ENCODE data around the gene ZYX. TPM values are rescaled to one million over a fixed set of nuclear protein-coding genes. Genes with fewer than 3 reads are reported as not detected.

Gene ZYX
- total RNA-seq, 1 donor from 2014 or later = 320 TPM

DNA sequence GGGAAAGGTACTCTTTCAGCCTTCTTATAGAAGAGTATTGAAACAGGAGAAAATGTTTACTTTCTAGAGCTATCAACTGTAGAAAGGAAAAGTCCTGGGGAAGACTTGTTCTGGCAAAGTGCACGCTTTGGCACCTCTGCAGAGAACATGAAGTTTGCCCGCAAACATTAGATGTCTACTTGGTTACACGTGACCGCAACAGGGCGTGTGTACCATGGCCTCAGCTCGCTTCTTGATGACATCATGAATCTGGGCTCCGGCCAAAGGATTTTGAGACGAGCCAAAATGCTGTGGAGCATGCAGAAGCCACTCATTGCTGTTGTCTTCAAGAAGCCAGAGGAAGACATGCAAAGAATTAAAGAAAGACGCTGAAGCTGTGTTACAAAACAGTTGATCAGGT lies 53.5 kb downstream of the ZYX start:
- Histone ChIP-seq H3K27ac (no peak overlapping the region), H3K9me3 (no peaks in the 10 kb centered on the region), H3K36me3 (no peaks in the 10 kb centered on the region), H3K4me3 (no peak overlapping the region), H3K4me1 (no peaks in the 10 kb centered on the region), H3K27me3 (no peaks in the 10 kb centered on the region)
- TF ChIP-seq, protein P1, sequence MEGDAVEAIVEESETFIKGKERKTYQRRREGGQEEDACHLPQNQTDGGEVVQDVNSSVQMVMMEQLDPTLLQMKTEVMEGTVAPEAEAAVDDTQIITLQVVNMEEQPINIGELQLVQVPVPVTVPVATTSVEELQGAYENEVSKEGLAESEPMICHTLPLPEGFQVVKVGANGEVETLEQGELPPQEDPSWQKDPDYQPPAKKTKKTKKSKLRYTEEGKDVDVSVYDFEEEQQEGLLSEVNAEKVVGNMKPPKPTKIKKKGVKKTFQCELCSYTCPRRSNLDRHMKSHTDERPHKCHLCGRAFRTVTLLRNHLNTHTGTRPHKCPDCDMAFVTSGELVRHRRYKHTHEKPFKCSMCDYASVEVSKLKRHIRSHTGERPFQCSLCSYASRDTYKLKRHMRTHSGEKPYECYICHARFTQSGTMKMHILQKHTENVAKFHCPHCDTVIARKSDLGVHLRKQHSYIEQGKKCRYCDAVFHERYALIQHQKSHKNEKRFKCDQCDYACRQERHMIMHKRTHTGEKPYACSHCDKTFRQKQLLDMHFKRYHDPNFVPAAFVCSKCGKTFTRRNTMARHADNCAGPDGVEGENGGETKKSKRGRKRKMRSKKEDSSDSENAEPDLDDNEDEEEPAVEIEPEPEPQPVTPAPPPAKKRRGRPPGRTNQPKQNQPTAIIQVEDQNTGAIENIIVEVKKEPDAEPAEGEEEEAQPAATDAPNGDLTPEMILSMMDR (IDR thresholded peaks at IDR 0.05) = no peak
- DNase-seq (ENCODE audit: low spot score in 2 of 2) = no peak
- intact Hi-C loops (cut with DNase I) = no loop called here

DNA sequence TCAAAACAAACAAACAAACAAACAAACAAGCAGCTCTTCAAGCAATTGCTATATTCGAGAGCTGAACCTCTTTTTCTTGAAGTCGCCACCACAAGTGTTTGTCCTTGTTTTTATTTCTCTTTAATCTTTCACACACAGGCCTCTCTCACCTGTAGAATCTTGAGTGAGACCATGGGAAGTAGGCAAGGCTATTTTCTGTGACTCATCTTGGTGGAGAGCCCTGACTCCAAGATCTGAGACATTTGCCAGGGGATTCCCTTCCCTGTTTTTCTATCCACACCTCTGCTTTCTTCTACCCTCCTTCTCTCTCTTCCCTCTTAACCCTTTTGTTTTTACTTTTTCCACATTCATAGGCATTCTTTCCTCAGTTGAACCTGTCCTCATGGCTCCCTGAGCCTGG lies 54.1 kb downstream of the ZYX start:
- TF ChIP-seq, protein P1 (IDR thresholded peaks at IDR 0.05) = no peak
- H3K27me3 ChIP-seq = no peaks in the 10 kb centered on the region
- H3K9me3 ChIP-seq = no peaks in the 10 kb centered on the region
- no peak overlapping the region for H3K4me3 ChIP-seq
- no peak for DNase-seq (ENCODE audit: low spot score in 2 of 2)
- no peaks in the 10 kb centered on the region for H3K4me1 ChIP-seq
- H3K36me3 ChIP-seq = no peaks in the 10 kb centered on the region
- H3K27ac ChIP-seq = no peak overlapping the region
- intact Hi-C loops (cut with DNase I) = no loop called here

DNA sequence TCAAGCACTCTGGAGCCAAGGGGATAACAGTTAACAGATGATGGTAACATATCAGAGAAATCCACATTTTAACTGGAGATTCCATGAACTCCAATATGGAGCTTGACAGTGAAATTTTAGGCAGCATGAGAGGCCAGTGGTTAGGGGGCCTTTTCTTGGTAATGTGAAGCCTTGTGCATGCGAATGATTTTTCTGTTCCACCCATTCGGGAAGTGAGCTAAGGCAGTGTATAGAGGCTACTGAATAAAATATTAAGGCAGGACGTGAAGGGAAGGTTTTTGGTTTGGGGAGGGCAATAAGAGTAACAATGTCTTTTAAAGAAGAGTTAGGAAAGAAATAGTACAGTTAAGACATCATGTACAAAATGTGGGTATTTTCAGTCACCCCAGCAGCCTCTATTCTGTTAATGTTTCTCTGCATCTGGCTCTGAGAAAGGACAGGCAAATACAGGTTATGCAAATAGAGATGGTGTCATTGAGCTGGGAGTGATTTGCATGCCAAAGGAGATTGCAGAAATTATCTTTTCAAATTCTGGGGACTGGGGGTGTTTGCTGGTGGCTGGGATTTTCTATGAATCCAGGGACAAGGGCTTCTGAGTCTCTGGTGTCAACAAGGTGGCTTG lies 55.3 kb downstream of the ZYX start:
- TF ChIP-seq, protein P1 (IDR thresholded peaks at IDR 0.05) = no peak
- no peak for DNase-seq (ENCODE audit: low spot score in 2 of 2)
- H3K36me3 ChIP-seq = no peaks in the 10 kb centered on the region
- H3K4me3 ChIP-seq = no peak overlapping the region
- no peaks in the 10 kb centered on the region for H3K4me1 ChIP-seq
- no peaks in the 10 kb centered on the region for H3K27me3 ChIP-seq
- no peak overlapping the region for H3K27ac ChIP-seq
- intact Hi-C loops (cut with DNase I) = no loop called here
- no peaks in the 10 kb centered on the region for H3K9me3 ChIP-seq

DNA sequence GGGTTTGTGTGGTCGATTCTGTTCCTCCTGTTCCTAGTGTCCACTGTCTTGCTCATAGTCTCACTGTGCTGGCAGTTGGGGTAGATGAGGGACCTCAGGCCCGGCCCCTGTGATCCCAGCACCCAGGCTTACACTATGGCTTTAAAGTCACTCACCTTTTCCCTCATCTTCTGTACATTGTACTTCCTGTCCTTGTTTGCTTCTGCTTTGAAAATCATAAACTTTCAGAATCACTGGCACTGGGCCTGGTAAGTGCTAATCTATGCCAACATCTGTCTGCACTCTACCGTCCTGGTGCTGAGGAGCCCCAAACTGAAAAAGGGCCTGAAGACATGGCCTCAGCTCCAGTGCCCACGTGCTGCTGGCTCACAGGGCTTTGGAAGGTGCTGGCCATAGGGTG lies 56.4 kb downstream of the ZYX start:
- TF ChIP-seq, protein P1 (IDR thresholded peaks at IDR 0.05) = no peak
- intact Hi-C loops (cut with DNase I) = no loop called here

DNA sequence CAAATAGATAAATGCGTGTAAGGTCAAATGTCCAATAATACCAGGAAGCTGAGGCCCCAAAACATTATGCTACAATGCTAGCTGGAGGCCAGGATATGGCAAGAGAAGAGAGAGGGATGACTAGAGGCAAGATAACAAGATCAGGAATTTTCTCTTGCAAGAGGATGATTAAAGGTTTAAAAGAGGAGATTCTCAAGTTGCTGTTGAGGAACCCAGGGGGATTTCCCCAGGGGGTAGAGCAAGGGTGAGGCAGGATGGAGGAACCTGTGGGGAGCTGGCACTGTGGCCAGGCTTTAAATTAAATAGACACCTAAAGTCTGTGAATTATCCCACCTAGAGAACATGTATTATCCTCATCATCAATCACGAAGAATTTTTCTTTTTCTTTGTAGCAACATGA lies 58.7 kb downstream of the ZYX start:
- H3K9me3 ChIP-seq = no peaks in the 10 kb centered on the region
- H3K4me1 ChIP-seq = no peaks in the 10 kb centered on the region
- no peak overlapping the region for H3K4me3 ChIP-seq
- intact Hi-C loops (cut with DNase I) = no loop called here
- H3K36me3 ChIP-seq = no peaks in the 10 kb centered on the region
- no peak overlapping the region for H3K27ac ChIP-seq
- TF ChIP-seq, protein P1 (IDR thresholded peaks at IDR 0.05) = no peak
- DNase-seq (ENCODE audit: low spot score in 2 of 2) = no peak
- no peaks in the 10 kb centered on the region for H3K27me3 ChIP-seq

More for the DNA sequence above, 56.4 kb downstream of the ZYX start:
- Histone ChIP-seq H3K27ac (no peak overlapping the region), H3K9me3 (no peaks in the 10 kb centered on the region), H3K27me3 (no peaks in the 10 kb centered on the region), H3K4me3 (no peak overlapping the region), H3K36me3 (no peaks in the 10 kb centered on the region), H3K4me1 (no peaks in the 10 kb centered on the region)
- no peak for DNase-seq (ENCODE audit: low spot score in 2 of 2)

Other genes with a start within 250 kb of the ZYX start
- not detected for gene PIP, start 249.3 kb upstream of the ZYX start, total RNA-seq
- not detected for gene TAS2R39, start 197.9 kb upstream of the ZYX start, total RNA-seq
- gene TAS2R40, start 159.3 kb upstream of the ZYX start, total RNA-seq = not detected
- 174 TPM for gene GSTK1, start 117.9 kb upstream of the ZYX start, total RNA-seq
- 11.5 TPM for gene TMEM139, start 96.4 kb upstream of the ZYX start, total RNA-seq
- gene CASP2, start 93.0 kb upstream of the ZYX start, total RNA-seq = 13.7 TPM
- gene CLCN1, start 65.2 kb upstream of the ZYX start, total RNA-seq = not detected
- 0.53 TPM for gene FAM131B, start 18.6 kb upstream of the ZYX start, total RNA-seq
- not detected for gene EPHA1, start 27.5 kb downstream of the ZYX start, total RNA-seq
- gene TAS2R60, start 62.1 kb downstream of the ZYX start, total RNA-seq = not detected
- gene TAS2R41, start 96.5 kb downstream of the ZYX start, total RNA-seq = not detected
- 0.21 TPM for gene CTAGE15, start 190.5 kb downstream of the ZYX start, total RNA-seq
- gene TCAF2, start 239.6 kb downstream of the ZYX start, total RNA-seq = 0.64 TPM

Measured in ascending aorta (tissue), 2 donors.